ENCODE results near the gene ST6GALNAC3.

Gene ST6GALNAC3

GRCh38 chr1:76065270-76065669 lies 9.3 kb upstream of the ST6GALNAC3 start:
- Histone ChIP-seq H3K4me1 (ENCODE audit: control insufficient read depth, low read length) (no peaks in the 10 kb centered on the region), H3K27ac (ENCODE audit: low read depth, low read length) (no peak overlapping the region), H3K9me3 (ENCODE audit: control insufficient read depth, insufficient read depth, low read length) (no peaks in the 10 kb centered on the region), H3K36me3 (ENCODE audit: control insufficient read depth, low read length) (no peaks in the 10 kb centered on the region), H3K4me3 (ENCODE audit: low read length) (no peak overlapping the region), H3F3A (ENCODE audit: control insufficient read depth, insufficient read depth) (no peaks in the 10 kb centered on the region), H3K4me2 (ENCODE audit: low read length) (no peak overlapping the region), H4K20me1 (ENCODE audit: control insufficient read depth, insufficient read depth, low read depth, low read length) (no peaks in the 10 kb centered on the region), H3K79me2 (ENCODE audit: control insufficient read depth, low read length) (no peaks in the 10 kb centered on the region), H3K27me3 (ENCODE audit: control insufficient read depth, low read length) (no peaks in the 10 kb centered on the region), H3K9me2 (replicated peaks; ENCODE audit: control insufficient read depth, low read length) (no peaks in the 10 kb centered on the region)
- TF ChIP-seq EZH2phosphoT487 (IDR thresholded peaks at IDR 0.05; ENCODE audit: borderline replicate concordance, low read length) = no peak
- TF ChIP-seq CTCF (IDR thresholded peaks at IDR 0.05; ENCODE audit: low read depth, low read length, poor library complexity, severe bottlenecking) = no peak

GRCh38 chr1:76066394-76066793 lies 8.2 kb upstream of the ST6GALNAC3 start:
- no peaks in the 10 kb centered on the region for H3K79me2 ChIP-seq (ENCODE audit: control insufficient read depth, low read length)
- H3F3A ChIP-seq (ENCODE audit: control insufficient read depth, insufficient read depth) = no peaks in the 10 kb centered on the region
- H3K36me3 ChIP-seq (ENCODE audit: control insufficient read depth, low read length) = no peaks in the 10 kb centered on the region
- H3K4me2 ChIP-seq (ENCODE audit: low read length) = no peak overlapping the region
- H3K9me2 ChIP-seq (replicated peaks; ENCODE audit: control insufficient read depth, low read length) = no peaks in the 10 kb centered on the region
- TF ChIP-seq EZH2phosphoT487 (IDR thresholded peaks at IDR 0.05; ENCODE audit: borderline replicate concordance, low read length) (no peak), CTCF (IDR thresholded peaks at IDR 0.05; ENCODE audit: low read depth, low read length, poor library complexity, severe bottlenecking) (no peak)
- H3K4me3 ChIP-seq (ENCODE audit: low read length) = no peak overlapping the region
- no peaks in the 10 kb centered on the region for H3K9me3 ChIP-seq (ENCODE audit: control insufficient read depth, insufficient read depth, low read length)
- no peaks in the 10 kb centered on the region for H3K4me1 ChIP-seq (ENCODE audit: control insufficient read depth, low read length)
- H4K20me1 ChIP-seq (ENCODE audit: control insufficient read depth, insufficient read depth, low read depth, low read length) = no peaks in the 10 kb centered on the region
- H3K27ac ChIP-seq (ENCODE audit: low read depth, low read length) = no peak overlapping the region
- H3K27me3 ChIP-seq (ENCODE audit: control insufficient read depth, low read length) = no peaks in the 10 kb centered on the region

GRCh38 chr1:76068542-76068941 lies 6.0 kb upstream of the ST6GALNAC3 start:
- no peaks in the 10 kb centered on the region for H3K4me1 ChIP-seq (ENCODE audit: control insufficient read depth, low read length)
- TF ChIP-seq CTCF (IDR thresholded peaks at IDR 0.05; ENCODE audit: low read depth, low read length, poor library complexity, severe bottlenecking) (no peak), EZH2phosphoT487 (IDR thresholded peaks at IDR 0.05; ENCODE audit: borderline replicate concordance, low read length) (no peak)

More at GRCh38 chr1:76068542-76068941, 6.0 kb upstream of the ST6GALNAC3 start:
- Histone ChIP-seq H3K4me2 (ENCODE audit: low read length) (no peak overlapping the region), H3K27ac (ENCODE audit: low read depth, low read length) (no peak overlapping the region), H3K9me3 (ENCODE audit: control insufficient read depth, insufficient read depth, low read length) (no peaks in the 10 kb centered on the region), H3K4me3 (ENCODE audit: low read length) (no peak overlapping the region), H3F3A (ENCODE audit: control insufficient read depth, insufficient read depth) (no peaks in the 10 kb centered on the region), H3K27me3 (ENCODE audit: control insufficient read depth, low read length) (no peaks in the 10 kb centered on the region), H3K79me2 (ENCODE audit: control insufficient read depth, low read length) (no peaks in the 10 kb centered on the region), H3K9me2 (replicated peaks; ENCODE audit: control insufficient read depth, low read length) (no peaks in the 10 kb centered on the region), H3K36me3 (ENCODE audit: control insufficient read depth, low read length) (no peaks in the 10 kb centered on the region), H4K20me1 (ENCODE audit: control insufficient read depth, insufficient read depth, low read depth, low read length) (no peaks in the 10 kb centered on the region)
